ENCODE measurements around the gene SH3RF2. TPM values are rescaled to one million over a fixed set of nuclear protein-coding genes. Genes with fewer than 3 reads are reported as not detected.

SH3RF2 gene
- total and polyA plus RNA-seq, 10 of the 15 experiments (the other 5 are each of a cell fraction or from before 2014, with no cell fraction given) = 0.15 TPM; not detected in 9

DNA sequence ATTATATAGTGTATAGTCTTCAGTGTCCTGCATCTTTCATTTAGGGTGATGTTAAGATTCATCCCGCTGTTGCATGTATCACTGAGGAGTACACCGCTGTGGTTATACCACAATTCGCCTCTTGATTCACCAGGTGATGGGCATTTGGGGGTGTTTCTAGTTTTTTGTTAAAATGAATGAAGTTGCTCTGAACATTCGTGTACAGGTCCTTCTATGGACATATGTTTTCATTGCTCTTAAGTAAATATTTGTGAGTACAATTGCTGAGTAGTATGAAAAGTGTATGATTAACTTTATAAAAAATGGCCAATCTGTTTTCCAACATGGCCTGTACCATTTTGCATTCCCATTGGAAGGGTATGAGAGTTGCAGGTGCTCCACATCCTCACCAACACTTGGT is 107.3 kb downstream of the SH3RF2 start:
- RAD21 ChIA-PET (ENCODE audit: unreplicated experiment) = no interaction called here
- no TSS peak for BruUV-seq (replicated peaks)
- H3K36me3 ChIP-seq (ENCODE audit: control insufficient read depth in 2 of 2, insufficient read depth in 2 of 2, low read length in 1 of 2) = no peaks in the 10 kb centered on the region
- in situ Hi-C loops (cut with MboI) (no loop called here), intact Hi-C loops (cut with micrococcal nuclease; ENCODE audit: unreplicated experiment) (no loop called here)
- ATAC-seq = no peak
- CTCF ChIA-PET = no interaction called here
- H3K27ac ChIP-seq (ENCODE audit: control insufficient read depth, insufficient read depth) = no peak overlapping the region
- no peak overlapping the region for H3K4me3 ChIP-seq
- SMC1A ChIA-PET (ENCODE audit: uncharacterized antibody, unreplicated experiment) = no interaction called here
- DNase-seq (ENCODE audit: low read depth, low spot score) = no peak
- H3K4me2 ChIP-seq (ENCODE audit: control insufficient read depth, insufficient read depth) = no peak overlapping the region
- WGBS (ENCODE audit: insufficient coverage, insufficient replicate concordance, low lambda C conversion rate, missing lambda C conversion rate) = 68% methylated on average over 4 of the region's 4 CpGs
- POLR2A ChIA-PET = no interaction called here
- no peaks in the 10 kb centered on the region for H3K79me2 ChIP-seq (ENCODE audit: control insufficient read depth, insufficient read depth, low read length)
- H3K4me1 ChIP-seq (ENCODE audit: control insufficient read depth, insufficient read depth, low read length) = no peaks in the 10 kb centered on the region
- TF ChIP-seq NBN (IDR thresholded peaks at IDR 0.05) = no peak
- no peaks in the 10 kb centered on the region for H4K20me1 ChIP-seq (ENCODE audit: control insufficient read depth, insufficient read depth)
- peaks cover 0 to 4% of the 10 kb centered on the region in 2 experiments; a peak in 3 of 4 replicates for H3K27me3 ChIP-seq (replicated peaks in 1 of 2; ENCODE audit: control insufficient read depth in 2 of 2, insufficient read depth in 2 of 2, low read length in 1 of 2)
- no peak for FAIRE-seq
- no peak overlapping the region for H3K9ac ChIP-seq (ENCODE audit: control insufficient read depth, insufficient read depth, low read length)
- no peaks in the 10 kb centered on the region for H3K9me3 ChIP-seq (replicated peaks; ENCODE audit: control insufficient read depth, insufficient read depth, low read length)
- H2AFZ ChIP-seq (ENCODE audit: control insufficient read depth, low read depth, low read length) = no peak overlapping the region

DNA sequence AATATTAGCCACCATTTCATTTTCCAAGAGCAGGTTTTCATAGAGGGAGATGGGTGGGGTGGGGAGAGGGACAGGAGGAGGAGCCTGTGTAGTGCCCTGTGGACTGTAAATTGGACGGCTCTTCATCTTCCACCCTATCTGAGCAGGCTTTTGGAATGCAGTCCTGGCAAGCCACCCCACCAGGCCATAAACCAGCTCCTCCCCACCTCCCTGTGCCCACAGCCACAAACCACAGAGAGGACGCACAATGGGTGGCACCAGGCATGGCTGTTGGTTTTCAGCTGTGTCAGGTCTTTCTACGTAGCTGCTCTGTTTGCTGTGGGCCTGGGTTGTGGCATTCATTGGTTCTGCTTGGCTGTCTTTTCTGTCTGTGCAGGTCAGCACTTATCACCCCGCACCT is 111.0 kb downstream of the SH3RF2 start:
- H3K27me3 ChIP-seq (replicated peaks in 1 of 2; ENCODE audit: control insufficient read depth in 2 of 2, insufficient read depth in 2 of 2, low read length in 1 of 2) = no peaks in the 10 kb centered on the region; a peak in 2 of 4 replicates
- TF ChIP-seq RCOR1 (conservative IDR thresholded peaks at IDR 0.05; ENCODE audit: low read depth, low read length) = no peak
- TF ChIP-seq, protein P1, sequence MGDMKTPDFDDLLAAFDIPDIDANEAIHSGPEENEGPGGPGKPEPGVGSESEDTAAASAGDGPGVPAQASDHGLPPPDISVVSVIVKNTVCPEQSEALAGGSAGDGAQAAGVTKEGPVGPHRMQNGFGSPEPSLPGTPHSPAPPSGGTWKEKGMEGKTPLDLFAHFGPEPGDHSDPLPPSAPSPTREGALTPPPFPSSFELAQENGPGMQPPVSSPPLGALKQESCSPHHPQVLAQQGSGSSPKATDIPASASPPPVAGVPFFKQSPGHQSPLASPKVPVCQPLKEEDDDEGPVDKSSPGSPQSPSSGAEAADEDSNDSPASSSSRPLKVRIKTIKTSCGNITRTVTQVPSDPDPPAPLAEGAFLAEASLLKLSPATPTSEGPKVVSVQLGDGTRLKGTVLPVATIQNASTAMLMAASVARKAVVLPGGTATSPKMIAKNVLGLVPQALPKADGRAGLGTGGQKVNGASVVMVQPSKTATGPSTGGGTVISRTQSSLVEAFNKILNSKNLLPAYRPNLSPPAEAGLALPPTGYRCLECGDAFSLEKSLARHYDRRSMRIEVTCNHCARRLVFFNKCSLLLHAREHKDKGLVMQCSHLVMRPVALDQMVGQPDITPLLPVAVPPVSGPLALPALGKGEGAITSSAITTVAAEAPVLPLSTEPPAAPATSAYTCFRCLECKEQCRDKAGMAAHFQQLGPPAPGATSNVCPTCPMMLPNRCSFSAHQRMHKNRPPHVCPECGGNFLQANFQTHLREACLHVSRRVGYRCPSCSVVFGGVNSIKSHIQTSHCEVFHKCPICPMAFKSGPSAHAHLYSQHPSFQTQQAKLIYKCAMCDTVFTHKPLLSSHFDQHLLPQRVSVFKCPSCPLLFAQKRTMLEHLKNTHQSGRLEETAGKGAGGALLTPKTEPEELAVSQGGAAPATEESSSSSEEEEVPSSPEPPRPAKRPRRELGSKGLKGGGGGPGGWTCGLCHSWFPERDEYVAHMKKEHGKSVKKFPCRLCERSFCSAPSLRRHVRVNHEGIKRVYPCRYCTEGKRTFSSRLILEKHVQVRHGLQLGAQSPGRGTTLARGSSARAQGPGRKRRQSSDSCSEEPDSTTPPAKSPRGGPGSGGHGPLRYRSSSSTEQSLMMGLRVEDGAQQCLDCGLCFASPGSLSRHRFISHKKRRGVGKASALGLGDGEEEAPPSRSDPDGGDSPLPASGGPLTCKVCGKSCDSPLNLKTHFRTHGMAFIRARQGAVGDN (IDR thresholded peaks at IDR 0.05) = no peak
- TF ChIP-seq POLR2AphosphoS5 (IDR thresholded peaks at IDR 0.05; ENCODE audit: low read length) = no peak
- no peak for TF ChIP-seq WRNIP1 (IDR thresholded peaks at IDR 0.05; ENCODE audit: borderline replicate concordance, low read depth, low read length)
- TF ChIP-seq, protein P2, sequence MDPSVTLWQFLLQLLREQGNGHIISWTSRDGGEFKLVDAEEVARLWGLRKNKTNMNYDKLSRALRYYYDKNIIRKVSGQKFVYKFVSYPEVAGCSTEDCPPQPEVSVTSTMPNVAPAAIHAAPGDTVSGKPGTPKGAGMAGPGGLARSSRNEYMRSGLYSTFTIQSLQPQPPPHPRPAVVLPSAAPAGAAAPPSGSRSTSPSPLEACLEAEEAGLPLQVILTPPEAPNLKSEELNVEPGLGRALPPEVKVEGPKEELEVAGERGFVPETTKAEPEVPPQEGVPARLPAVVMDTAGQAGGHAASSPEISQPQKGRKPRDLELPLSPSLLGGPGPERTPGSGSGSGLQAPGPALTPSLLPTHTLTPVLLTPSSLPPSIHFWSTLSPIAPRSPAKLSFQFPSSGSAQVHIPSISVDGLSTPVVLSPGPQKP (IDR thresholded peaks at IDR 0.05; ENCODE audit: low read depth, low read length) = no peak
- TF ChIP-seq, protein P3, sequence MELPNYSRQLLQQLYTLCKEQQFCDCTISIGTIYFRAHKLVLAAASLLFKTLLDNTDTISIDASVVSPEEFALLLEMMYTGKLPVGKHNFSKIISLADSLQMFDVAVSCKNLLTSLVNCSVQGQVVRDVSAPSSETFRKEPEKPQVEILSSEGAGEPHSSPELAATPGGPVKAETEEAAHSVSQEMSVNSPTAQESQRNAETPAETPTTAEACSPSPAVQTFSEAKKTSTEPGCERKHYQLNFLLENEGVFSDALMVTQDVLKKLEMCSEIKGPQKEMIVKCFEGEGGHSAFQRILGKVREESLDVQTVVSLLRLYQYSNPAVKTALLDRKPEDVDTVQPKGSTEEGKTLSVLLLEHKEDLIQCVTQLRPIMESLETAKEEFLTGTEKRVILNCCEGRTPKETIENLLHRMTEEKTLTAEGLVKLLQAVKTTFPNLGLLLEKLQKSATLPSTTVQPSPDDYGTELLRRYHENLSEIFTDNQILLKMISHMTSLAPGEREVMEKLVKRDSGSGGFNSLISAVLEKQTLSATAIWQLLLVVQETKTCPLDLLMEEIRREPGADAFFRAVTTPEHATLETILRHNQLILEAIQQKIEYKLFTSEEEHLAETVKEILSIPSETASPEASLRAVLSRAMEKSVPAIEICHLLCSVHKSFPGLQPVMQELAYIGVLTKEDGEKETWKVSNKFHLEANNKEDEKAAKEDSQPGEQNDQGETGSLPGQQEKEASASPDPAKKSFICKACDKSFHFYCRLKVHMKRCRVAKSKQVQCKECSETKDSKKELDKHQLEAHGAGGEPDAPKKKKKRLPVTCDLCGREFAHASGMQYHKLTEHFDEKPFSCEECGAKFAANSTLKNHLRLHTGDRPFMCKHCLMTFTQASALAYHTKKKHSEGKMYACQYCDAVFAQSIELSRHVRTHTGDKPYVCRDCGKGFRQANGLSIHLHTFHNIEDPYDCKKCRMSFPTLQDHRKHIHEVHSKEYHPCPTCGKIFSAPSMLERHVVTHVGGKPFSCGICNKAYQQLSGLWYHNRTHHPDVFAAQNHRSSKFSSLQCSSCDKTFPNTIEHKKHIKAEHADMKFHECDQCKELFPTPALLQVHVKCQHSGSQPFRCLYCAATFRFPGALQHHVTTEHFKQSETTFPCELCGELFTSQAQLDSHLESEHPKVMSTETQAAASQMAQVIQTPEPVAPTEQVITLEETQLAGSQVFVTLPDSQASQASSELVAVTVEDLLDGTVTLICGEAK (IDR thresholded peaks at IDR 0.05; ENCODE audit: borderline replicate concordance) = no peak

More for the DNA sequence above, 111.0 kb downstream of the SH3RF2 start:
- ChIA-PET POLR2A (no interaction called here), CTCF (interaction anchor here (0.6 to 1.2 kb wide), 3 partner anchors 83 to 486 kb away, joined by 3 read pairs; no protein-coding TSS in a partner anchor), SMC1A (ENCODE audit: uncharacterized antibody, unreplicated experiment) (no interaction called here), RAD21 (ENCODE audit: unreplicated experiment) (no interaction called here)
- H2AFZ ChIP-seq (ENCODE audit: control insufficient read depth, low read depth, low read length) = no peak overlapping the region
- BruUV-seq (replicated peaks) = no TSS peak
- FAIRE-seq = no peak
- H3K9me3 ChIP-seq (replicated peaks; ENCODE audit: control insufficient read depth, insufficient read depth, low read length) = no peaks in the 10 kb centered on the region
- H3K9ac ChIP-seq (ENCODE audit: control insufficient read depth, insufficient read depth, low read length) = no peak overlapping the region
- H3K4me3 ChIP-seq = no peak overlapping the region
- intact Hi-C loops (cut with micrococcal nuclease; ENCODE audit: unreplicated experiment) = loop anchor here (5.0 kb wide), 2 partner anchors 350 to 365 kb away; no protein-coding TSS in a partner anchor
- H3K4me1 ChIP-seq (ENCODE audit: control insufficient read depth, insufficient read depth, low read length) = no peaks in the 10 kb centered on the region
- DNase-seq (ENCODE audit: low read depth, low spot score) = no peak
- no peak overlapping the region for H3K27ac ChIP-seq (ENCODE audit: control insufficient read depth, insufficient read depth)
- H3K4me2 ChIP-seq (ENCODE audit: control insufficient read depth, insufficient read depth) = no peak overlapping the region
- H4K20me1 ChIP-seq (ENCODE audit: control insufficient read depth, insufficient read depth) = no peaks in the 10 kb centered on the region
- in situ Hi-C loops (cut with MboI) = no loop called here
- WGBS (ENCODE audit: insufficient coverage, insufficient replicate concordance, low lambda C conversion rate, missing lambda C conversion rate) = 36% methylated on average over 4 of the region's 4 CpGs
- no peaks in the 10 kb centered on the region for H3K36me3 ChIP-seq (ENCODE audit: control insufficient read depth in 2 of 2, insufficient read depth in 2 of 2, low read length in 1 of 2)
- ATAC-seq = no peak
- no peaks in the 10 kb centered on the region for H3K79me2 ChIP-seq (ENCODE audit: control insufficient read depth, insufficient read depth, low read length)

Data from GM12878 (cell line).